ENCODE measurements around the gene PSAT1.

PSAT1 gene

GRCh38 chr9:78292716-78293497 is 4.0 kb upstream of the PSAT1 start:
- DNase-seq (ENCODE audit: low read depth): no peak

- no peak for DNase-seq (ENCODE audit: low read depth)
These were observed 2.4 kb upstream of the PSAT1 start for GRCh38 chr9:78294290-78295176.

GRCh38 chr9:78295177-78295575 is 1.7 kb upstream of the PSAT1 start:
- DNase-seq (ENCODE audit: low read depth): no peak

GRCh38 chr9:78295731-78296130 is 1.2 kb upstream of the PSAT1 start:
- DNase-seq (ENCODE audit: low read depth): no peak

- no peak for DNase-seq (ENCODE audit: low read depth)
These were observed 578 bp upstream of the PSAT1 start for GRCh38 chr9:78296201-78296892.

GRCh38 chr9:78297672-78297961 is 692 bp downstream of the PSAT1 start:
- DNase-seq (ENCODE audit: low read depth): no peak

GRCh38 chr9:78298046-78298765 is 1.3 kb downstream of the PSAT1 start:
- no peak for DNase-seq (ENCODE audit: low read depth)

GRCh38 chr9:78300209-78300608 is 3.3 kb downstream of the PSAT1 start:
- DNase-seq (ENCODE audit: low read depth): no peak

- DNase-seq (ENCODE audit: low read depth): no peak
These were observed 4.5 kb downstream of the PSAT1 start for GRCh38 chr9:78301466-78301865.

- no peak for DNase-seq (ENCODE audit: low read depth)
These were observed 6.6 kb downstream of the PSAT1 start for GRCh38 chr9:78303377-78304062.

- no peak for DNase-seq (ENCODE audit: low read depth)
These were observed 7.4 kb downstream of the PSAT1 start for GRCh38 chr9:78304357-78304756.

GRCh38 chr9:78306222-78307076 is 9.5 kb downstream of the PSAT1 start:
- DNase-seq (ENCODE audit: low read depth): no peak

- DNase-seq (ENCODE audit: low read depth): no peak
These were observed 10.4 kb downstream of the PSAT1 start for GRCh38 chr9:78307360-78307759.

- no peak for DNase-seq (ENCODE audit: low read depth)
These were observed 12.1 kb downstream of the PSAT1 start for GRCh38 chr9:78309066-78309465.

GRCh38 chr9:78311075-78311474 is 14.2 kb downstream of the PSAT1 start:
- no peak for DNase-seq (ENCODE audit: low read depth)

- DNase-seq (ENCODE audit: low read depth): no peak
These were observed 15.1 kb downstream of the PSAT1 start for GRCh38 chr9:78311886-78312524.

GRCh38 chr9:78314550-78314949 is 17.6 kb downstream of the PSAT1 start:
- DNase-seq (ENCODE audit: low read depth): no peak

- DNase-seq (ENCODE audit: low read depth): no peak
These were observed 18.3 kb downstream of the PSAT1 start for GRCh38 chr9:78314953-78315870.
